Activated CD4-positive, alpha-beta T cell treated with anti-CD3 and anti-CD28 coated beads, Interleukin-2, amount 50 U/mL, for 4 hours (primary cell): ENCODE measurements around the gene CYP4F12.
"Not testable (repeated sequence)": the region's sequence is repeated elsewhere in the genome, so short reads cannot be mapped to it uniquely, and the experiment has no call there.

ENCODE experiments used
- DNase-seq, 2 experiments: peaks; one replicate each; pipeline ENCODE4 v3.0.0-alpha.2; 2020

CYP4F12 gene

DNA sequence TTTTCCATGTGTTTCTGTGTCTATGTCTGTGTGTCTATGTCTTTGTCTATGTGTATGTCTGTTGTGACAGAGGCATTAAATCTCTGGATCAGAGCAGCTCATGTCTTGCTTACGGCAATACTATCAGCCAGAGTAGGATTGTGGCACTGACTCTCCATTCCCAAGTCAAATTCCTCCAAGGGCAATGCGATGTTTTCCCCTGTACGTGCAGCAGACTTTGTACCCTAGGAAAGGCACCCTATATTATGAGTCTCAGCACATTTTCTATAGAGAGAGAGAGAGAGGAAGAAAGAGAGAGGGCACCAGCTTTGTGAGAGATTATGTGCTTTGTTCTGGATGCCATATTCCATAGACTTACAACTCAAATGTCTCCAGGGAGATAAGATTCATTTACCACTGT is 21.1 kb upstream of the CYP4F12 start:
- no peak for DNase-seq

DNA sequence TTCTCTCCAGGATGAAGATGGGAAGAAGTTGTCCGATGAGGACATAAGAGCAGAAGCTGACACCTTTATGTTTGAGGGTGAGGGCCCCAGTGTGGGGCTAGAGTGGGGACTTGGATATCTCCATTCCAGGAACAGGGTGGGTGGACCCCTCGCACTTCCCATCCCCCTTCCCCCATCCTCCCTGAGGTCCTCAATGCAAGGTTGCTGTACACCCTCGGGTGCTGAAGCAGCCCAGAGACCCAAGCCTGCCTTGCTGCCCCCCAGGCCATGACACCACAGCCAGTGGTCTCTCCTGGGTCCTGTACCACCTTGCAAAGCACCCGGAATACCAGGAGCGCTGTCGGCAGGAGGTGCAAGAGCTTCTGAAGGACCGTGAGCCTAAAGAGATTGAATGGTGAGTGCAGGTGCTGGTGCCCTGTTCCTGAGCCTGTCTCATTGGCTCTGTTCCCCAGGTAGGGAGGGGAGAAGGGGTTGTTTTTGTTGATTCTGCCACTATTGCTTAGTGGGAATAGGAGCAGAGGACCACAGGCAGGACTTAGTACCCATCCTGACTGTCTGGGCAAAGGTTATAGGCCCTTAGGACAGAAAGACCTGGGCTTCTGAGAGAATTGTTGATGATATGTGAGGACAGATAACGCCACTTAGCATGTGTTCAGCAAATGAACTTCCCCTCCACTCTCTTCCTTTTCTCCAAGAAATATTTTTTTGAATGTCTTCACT is 20.2 kb upstream of the CYP4F12 start:
- DNase-seq: no peak

DNA sequence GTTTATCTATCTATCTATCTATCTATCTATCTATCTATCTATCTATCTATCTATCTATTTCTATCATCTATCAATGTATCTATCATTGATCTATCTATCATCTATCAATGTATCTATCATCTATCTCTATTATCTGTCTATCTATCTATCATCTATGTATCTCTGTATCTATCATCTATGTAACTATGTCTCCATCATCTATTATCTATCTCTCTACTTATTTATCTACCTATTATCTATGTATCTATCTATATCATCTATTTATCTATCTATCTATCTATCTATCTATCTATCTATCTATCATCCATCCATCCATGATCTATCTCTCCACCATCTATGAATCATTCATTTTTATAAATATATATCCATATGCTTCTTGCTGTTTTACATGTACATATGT is 16.4 kb upstream of the CYP4F12 start:
- DNase-seq: no peak

DNA sequence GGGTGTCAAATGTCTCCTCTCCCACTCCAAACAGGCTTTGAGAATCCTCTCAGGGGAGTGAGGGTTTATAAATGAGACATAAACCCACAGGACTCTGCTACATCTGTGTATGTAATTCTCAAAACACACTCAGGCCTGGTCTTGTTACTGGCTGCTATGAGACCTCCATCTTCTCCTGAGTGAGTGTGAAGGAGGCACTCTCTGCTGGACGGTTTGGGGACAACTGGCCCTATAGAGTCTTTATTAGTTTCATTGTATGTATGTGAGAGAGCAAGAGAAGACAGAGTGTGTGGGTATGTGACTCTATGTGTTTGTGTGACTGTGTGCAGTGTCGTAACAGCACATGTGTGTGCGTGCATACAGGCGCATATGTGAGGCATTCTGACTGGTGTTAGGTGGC is 9.6 kb upstream of the CYP4F12 start:
- no peak for DNase-seq

DNA sequence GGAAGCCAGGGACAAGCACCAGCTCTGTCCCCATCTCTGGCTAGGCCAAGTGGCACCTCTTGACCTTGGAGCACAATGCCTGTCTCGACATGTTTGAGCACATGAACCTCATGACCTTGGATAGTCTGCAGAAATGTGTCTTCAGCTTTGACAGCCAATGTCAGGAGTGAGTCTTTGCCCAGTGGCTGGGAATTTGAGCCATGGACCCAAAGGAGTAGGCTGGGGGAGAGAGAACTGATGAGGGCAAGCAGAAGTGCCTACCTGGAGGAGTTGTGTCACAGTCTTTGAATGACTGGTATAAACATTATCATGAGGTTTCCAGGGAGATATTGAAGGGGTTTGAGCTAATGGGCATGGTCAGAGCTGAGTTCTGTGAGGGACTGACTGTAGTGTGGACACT is 6.7 kb upstream of the CYP4F12 start:
- no peak for DNase-seq

DNA sequence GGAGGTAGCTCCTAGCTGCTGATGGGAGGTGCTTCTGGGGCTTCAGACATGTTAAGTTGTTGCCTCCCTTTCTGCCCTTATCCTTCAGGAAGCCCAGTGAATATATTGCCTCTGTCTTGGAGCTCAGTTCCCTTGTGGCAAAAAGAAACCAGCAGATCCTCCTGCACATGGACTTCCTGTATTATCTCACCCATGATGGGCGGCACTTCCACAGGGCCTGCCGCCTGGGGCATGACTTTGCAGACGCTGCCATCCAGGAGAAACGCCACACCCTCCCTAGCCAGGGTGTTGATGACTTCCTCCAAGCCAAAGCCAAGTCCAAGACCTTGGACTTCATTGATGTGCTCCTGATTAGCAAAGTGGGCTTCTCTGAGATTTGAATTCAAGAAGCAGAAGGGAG is 6.0 kb upstream of the CYP4F12 start:
- no peak for DNase-seq

DNA sequence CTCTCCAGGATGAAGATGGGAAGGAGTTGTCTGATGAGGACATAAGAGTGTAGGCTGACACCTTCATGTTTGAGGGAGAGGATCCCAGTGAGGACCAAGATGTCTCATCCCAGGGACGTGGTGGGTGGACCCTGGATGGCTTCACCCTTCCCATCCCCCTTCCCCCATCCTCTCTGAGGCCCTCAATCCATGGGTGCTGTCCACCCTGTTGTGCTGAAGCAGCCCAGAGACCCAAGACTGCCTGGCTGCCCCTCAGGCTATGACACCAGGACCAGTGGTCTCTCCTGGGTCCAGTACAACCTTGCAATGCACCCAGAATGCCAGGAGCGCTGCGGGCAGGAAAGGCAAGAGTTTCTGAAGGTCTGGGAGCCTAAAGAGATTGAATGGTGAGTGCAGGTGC is 3.4 kb upstream of the CYP4F12 start:
- no peak for DNase-seq

DNA sequence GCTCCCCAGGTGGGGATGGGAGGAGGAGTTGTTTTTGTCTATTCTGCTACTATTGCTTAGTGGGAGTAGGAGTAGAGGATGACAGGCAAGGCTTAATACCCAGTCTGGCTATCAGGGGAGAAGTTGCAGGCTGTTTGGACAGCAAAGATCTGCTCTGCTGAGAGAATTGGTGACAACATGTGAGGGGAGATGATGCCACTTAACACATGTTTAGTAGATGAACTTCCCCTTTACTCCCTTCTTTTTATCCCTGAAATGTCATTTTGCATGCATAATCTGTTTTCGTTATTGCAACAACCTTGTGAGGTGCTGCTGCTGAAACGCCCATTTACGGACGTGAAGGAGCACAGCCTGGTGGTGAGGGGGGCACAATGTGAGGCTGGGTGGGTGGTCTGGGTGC is 3.0 kb upstream of the CYP4F12 start:
- no peak for DNase-seq

DNA sequence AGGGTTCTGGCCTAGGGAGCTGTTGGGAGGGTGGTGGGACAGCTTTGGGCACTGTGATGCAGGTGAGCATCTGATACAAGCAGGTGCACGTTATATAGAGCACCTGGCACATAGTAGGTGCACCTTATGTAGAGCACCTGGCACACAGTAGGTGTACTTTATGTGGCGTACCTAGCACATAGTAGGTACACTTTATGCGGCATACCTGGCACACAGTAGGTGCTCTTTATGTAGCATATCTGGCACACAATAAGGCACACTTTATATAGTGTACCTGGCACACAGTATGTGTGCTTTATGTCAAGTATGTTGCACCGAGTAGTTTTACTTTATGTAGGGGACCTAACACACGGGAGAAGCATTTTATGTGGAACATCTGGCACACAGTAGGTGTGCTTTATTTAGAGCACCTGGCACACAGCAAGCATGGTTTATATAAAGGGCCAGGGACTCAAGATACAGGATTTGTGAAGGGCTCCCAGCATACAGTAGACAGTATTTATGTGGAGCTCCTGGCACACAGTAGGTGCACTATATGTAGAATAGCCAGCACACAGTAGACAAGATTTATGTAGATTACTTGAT is 1.6 kb upstream of the CYP4F12 start:
- DNase-seq: no peak

DNA sequence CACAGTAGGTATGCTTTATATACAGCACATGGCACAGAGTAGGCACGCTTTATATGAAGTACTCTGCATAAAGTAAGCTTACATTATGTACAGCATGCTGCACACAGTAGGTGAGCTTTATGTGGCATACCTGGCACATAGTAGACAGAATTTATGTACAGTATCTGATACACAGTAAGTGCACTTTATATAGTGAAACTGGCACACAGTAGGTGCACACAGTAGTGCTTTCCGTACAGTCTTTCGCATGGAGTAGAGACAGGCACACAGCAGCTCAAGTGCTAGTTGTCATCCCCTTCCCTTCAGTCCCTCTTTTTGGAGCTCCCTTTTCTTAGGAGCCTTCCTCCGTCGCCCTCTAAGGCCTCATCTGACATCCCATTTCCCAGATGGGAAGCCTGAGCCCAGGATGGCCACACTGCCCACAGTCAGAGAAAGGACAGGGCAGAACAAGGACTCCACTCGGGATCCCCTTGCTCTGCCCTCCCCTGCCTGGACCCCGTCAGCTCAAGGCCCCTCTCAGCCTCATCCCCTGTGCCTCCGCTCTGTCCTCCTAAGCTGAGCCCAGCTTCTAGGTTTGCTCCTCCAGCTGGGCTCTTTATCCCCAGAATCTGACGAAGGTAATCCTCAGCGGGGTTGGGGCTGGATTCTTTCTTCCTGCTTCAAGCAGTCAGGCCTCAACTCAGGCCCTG is 852 bp upstream of the CYP4F12 start:
- no peak for DNase-seq

DNA sequence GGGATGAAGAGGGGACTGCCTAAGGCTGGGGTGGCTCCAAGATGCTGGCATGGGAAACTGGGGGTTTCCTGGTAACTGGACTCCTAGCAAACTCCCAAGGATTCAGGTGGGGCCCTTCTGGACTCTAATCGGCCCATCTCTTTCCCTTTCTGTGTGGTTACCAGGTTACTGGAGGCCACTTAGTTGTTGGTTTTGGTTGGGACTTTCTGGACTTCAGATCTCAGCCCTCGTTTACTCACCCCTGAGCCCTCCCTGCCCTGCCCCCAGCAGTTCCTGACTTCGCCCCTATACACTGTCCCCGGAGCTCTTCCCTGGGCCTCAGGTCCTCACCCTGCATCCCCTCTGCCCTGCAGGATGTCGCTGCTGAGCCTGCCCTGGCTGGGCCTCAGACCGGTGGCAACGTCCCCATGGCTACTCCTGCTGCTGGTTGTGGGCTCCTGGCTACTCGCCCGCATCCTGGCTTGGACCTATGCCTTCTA is 328 bp downstream of the CYP4F12 start:
- DNase-seq: no peak

DNA sequence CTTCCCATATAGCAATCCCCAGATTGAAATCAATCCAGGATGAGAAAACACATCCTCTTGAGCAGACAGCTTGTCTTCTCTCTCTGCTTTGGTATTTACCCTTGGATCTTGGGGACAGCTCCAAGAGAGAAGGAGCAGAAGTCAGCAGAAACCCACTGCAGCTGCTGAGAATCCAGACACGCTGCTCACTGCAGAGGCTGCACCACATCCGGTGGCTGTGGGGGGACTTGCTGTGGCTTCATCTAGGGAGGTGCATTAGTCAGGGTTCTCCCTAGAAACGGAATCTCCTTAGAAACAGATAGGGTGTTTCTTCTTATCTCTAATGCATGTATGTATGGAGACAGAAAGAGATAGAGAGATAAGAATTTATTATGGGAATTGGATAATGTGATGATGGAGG is 2.7 kb downstream of the CYP4F12 start:
- no peak for DNase-seq

DNA sequence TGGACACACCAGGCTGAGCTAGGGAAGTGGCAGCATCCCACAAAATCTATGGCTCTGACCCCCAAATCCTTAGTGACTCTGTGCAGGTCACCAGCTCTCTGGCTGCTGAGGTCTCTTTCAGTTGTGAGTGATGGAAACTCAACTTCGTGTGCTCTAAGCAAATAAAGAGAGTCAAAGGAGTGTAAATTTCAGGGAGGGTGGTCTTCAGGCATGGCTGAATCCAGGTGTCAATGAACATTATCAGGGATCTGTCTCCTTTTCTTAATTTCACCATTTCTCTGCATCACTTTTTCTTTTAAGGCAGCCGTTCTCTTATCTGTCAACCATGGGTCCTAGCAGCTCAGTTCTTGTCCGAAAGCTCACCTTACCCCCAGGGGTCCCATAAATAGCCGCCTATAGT is 6.2 kb downstream of the CYP4F12 start:
- DNase-seq: no peak

DNA sequence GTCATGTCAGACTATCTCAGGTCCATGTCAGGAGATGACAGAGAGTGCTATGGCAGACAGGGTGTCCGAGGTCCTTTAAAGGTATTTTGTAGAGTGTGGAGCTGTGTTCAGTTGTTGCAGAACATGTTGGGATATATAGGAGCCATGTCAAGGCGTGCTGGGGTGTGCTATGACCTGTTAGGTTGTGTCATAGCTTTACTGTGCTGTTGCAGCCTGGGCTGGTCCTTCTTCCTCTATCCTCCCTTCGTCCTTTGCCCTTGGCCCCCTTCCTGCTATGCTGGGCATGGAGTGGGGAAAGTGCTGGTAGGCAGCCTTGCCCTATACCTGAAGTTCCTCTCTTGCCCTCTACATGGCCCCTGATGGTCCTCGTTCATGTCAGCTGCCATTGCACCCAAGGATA is 7.0 kb downstream of the CYP4F12 start:
- DNase-seq: not testable (repeated sequence)

DNA sequence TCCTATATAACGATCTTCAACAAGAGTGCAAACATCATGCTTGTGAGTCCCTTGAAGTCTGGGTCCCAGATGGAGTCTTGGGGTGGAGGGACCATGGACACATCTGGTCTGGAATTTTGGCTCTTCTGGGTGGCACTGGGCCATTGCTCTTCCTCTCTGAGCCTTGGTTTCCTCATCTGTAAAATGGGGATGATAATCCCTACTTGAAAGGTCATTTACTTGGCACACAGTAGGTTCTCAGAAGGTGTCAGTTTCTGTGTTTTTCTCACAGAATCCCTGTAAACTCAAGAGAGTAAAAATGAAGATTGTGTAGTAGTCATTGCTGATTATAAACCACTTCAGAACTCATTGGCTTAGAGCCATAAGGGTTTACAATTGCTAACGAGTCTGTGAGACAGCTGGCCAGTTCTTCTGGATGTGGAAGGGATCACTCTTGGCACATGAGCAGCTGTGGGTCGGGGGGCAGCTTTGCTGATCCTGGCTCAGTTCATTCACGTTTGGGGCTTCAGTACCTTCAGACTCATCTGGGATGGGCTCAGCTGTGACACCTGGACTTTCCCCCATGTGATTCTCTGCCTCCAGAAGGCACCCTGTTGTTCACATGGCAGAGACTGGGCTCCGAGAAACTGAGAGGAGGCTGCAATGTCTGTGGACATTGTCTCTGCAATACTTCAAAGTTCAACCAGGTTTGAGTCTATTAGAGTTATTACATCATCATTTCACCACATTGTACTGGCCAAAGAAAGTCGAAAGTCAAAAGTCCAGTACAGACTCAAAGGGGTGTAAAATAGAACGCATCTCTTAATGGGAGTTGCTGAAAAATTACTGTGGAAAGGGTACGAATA is 7.8 kb downstream of the CYP4F12 start:
- DNase-seq: no peak

DNA sequence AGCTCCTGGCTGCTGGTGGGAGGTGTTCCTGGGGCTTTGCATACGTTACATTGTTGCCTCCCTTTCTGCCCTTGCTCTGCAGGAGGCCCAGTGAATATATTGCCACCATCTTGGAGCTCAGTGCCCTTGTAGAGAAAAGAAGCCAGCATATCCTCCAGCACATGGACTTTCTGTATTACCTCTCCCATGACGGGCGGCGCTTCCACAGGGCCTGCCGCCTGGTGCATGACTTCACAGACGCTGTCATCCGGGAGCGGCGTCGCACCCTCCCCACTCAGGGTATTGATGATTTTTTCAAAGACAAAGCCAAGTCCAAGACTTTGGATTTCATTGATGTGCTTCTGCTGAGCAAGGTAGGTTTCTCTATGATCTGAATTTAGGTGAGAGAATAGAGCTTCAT is 10.5 kb downstream of the CYP4F12 start:
- no peak for DNase-seq

DNA sequence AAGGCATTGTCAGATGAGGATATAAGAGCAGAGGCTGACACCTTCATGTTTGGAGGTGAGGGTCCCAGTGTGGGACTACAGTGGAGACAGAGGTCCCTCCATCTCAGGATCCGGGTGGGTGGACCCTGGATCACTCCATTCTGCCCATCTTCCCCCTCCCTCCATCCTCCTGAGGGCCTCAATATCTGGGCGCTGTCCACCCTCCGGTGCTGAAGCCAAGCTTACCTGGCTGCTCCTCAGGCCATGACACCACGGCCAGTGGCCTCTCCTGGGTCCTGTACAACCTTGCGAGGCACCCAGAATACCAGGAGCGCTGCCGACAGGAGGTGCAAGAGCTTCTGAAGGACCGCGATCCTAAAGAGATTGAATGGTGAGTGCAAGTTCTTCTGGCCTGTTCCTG is 11.9 kb downstream of the CYP4F12 start:
- no peak for DNase-seq

DNA sequence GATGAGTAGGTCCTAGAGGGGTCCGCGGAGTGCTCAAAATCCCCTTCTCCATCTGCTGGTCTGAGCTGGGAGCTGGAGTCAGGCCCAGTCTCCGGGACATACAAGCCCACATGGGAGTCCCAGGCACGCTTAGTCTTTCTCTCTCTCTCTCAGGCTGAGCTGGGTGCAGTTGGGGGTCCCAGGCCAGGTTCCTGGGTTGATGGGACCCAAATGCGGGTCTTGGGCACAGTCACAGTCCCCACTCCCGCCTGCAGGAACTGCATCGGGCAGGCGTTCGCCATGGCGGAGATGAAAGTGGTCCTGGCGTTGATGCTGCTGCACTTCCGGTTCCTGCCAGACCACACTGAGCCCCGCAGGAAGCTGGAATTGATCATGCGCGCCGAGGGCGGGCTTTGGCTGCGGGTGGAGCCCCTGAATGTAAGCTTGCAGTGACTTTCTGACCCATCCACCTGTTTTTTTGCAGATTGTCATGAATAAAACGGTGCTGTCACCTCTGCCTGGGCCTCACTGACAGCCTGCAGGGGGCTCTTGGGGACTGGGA is 23.8 kb downstream of the CYP4F12 start:
- DNase-seq: no peak

DNA sequence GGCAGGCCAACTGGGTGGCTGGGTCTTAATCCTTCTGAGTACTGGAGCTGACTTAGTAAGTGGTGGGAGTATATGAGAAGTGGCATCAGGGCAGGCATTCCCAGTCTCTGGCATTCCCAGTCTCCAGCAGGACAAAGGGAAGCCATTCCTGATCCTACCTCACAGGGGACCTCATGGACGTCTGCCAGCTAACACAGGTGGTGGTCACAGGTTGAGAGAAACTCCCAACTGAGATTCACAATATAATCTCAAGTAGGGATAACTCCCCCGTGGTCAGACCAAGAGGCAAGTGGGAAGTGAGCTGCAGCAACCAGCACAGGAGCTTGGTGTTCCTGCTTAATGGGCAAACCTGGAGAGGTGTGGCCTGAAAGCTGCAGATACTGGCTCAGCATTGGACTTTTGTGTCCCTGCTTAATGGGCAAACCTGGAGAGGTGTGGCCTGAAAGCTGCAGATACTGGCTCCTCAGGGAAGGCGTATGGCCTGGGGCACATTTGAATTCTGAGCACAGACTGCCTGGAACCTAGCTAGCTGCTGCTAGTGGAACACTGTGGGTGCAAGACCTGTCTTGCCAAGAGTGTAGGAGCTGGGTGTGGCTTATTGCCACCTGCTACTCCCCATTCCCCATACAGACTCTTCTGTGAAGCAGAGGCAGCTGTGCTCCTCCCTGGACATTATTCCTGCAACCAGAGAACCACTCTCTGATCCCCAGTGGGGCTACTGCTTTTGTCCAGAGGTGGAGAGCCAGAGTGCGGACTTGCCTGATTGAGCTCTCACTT is 29.1 kb downstream of the CYP4F12 start:
- DNase-seq: no peak

DNA sequence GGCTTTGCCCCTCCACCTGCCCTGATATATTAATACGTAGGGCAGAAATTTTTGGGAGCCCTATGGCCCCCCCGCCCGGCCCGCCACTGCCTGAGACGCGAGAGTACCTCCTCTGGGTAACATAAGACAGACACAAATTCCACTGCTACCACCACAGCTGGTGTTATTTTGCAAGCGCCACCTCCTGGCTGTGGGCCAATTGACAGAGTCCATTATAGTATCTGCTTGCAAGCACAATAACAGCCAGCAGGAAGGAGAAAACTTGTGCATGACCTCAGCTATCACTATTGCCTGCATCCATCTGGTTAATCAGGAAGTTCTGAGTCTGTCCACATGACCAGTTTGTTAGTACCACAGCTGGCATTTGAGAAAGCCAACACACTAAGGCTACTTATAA is 29.6 kb downstream of the CYP4F12 start:
- DNase-seq: no peak

DNA sequence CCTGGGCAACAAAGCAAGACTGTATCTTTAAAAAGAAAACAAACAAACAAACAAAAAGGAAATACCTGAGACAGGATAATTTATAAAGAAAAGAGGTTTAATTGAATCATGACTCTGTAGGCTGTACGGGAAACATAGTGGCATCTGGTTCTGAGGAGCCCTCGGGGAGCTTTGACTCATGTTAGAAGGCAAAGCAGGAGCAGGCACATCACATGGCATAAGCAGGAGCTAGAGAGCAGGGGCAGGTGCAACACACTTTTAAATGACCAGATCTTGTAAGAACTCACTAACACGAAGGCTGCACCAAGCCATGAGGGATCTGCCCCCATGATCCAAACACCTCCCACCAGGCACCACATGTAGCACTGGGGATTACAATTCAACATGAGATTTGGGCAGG is 41.8 kb downstream of the CYP4F12 start:
- no peak for DNase-seq

DNA sequence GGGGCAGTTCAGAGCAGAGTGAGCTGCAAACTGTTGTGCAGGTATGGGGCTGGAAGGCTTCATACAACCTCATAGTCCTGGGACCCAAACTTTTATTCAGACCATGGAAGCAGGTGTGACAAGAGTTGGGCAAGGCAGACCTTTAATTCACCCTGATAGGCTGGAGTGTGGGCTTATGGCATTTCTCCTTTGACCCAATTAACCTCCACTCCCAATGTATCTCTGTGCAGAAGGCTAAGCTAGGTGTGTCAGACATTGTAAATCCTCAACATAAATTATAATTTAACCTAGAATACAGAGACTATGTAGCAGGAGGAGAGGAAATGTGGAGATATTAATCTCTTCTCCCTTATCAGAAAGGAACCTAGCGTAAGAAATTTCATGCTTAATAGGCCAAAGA is 42.8 kb downstream of the CYP4F12 start:
- no peak for DNase-seq
